ENCODE data around the gene TMEM254.

- TF ChIP-seq CTCF (IDR thresholded peaks at IDR 0.05; ENCODE audit: poor library complexity) (no peak), EZH2 (IDR thresholded peaks at IDR 0.05; ENCODE audit: borderline replicate concordance) (no peak)
Measured at GRCh38 chr10:80050752-80051151, 27.7 kb upstream of the TMEM254 start.

Data from hepatocyte (in vitro differentiated cells).